Activated T-cell treated with anti-CD3 and anti-CD28 coated beads, Interleukin-2, amount 50 U/mL, for 72 hours (primary cell): Measurements from ENCODE around the gene ZBTB39. TPM values are rescaled to one million over a fixed set of nuclear protein-coding genes. Genes with fewer than 3 reads are reported as not detected.
"Not testable (repeated sequence)": the region's sequence is repeated elsewhere in the genome, so short reads cannot be mapped to it uniquely, and the experiment has no call there.

Experiments used
- ATAC-seq, 2 donors: fragments of 150-1000 bp; cut with Tn5 transposase; replicated peaks in 1 of 2; 2 replicates each; pipeline ENCODE4 v1.10.0; 2021; ENCODE audit warnings: moderate library complexity in 2 of 2, mild to moderate bottlenecking in 1 of 2
- DNase-seq, 2 donors: peaks; one replicate each; pipeline ENCODE4 v3.0.0; 2021 to 2022; ENCODE audit warnings: mixed read lengths in 1 of 2
- H3K27ac Mint-ChIP-seq: one replicate; pipeline ENCODE4 v1.8.0; 2022; ENCODE audit warnings: mild to moderate bottlenecking, moderate library complexity, mixed read lengths
- H3K27me3 Mint-ChIP-seq: one replicate; pipeline ENCODE4 v1.8.0; 2022; ENCODE audit warnings: low read depth, mixed read lengths
- H3K36me3 Mint-ChIP-seq, 2 donors: one replicate each; pipeline ENCODE4 v1.8.0; 2022; ENCODE audit warnings: mixed read lengths in 2 of 2, mild to moderate bottlenecking in 1 of 2; ENCODE audit not compliant: insufficient read depth in 2 of 2
- H3K4me1 Mint-ChIP-seq: one replicate; pipeline ENCODE4 v1.8.0; 2022; ENCODE audit warnings: low read depth, mixed read lengths
- H3K4me3 Mint-ChIP-seq, 2 donors: one replicate each; pipeline ENCODE4 v1.8.0; 2022; ENCODE audit warnings: mild to moderate bottlenecking in 2 of 2, mixed read lengths in 2 of 2, moderate library complexity in 2 of 2
- H3K9me3 Mint-ChIP-seq, 2 donors: one replicate each; pipeline ENCODE4 v1.8.0; 2022; ENCODE audit warnings: mixed read lengths in 2 of 2
- total RNA-seq, 2 donors: library from RNA; stranded (reverse); gene quantifications; one replicate each; pipeline ENCODE4 v1.2.3, GENCODE V29; 2022

The ZBTB39 gene
- total RNA-seq, 2 donors from 2014 or later = 9.7 to 10.3 TPM

DNA sequence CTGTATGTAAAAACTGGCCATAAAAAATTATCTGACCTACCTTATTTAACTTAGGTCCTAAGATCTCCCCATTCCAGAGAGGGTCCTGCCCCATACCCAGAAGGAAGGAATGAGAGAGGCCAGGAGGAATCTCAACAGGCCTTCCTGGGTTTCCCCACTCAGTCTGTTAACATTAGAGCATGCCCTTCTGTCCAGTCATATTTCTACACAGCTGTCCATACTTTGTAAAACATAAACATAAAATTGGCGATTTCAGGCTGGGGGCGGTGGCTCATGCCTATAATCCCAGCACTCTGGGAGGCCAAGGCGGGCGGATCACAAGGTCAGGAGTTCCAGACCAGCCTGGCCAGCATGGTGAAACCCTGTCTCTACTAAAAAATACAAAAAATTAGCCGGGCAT lies 16.0 kb upstream of the ZBTB39 start:
- H3K9me3 Mint-ChIP-seq, H3K4me3 Mint-ChIP-seq, DNase-seq, H3K27me3 Mint-ChIP-seq, ATAC-seq, H3K36me3 Mint-ChIP-seq, H3K27ac Mint-ChIP-seq: not testable (repeated sequence)
- peaks cover 24% of the 10 kb centered on the region for H3K4me1 Mint-ChIP-seq

DNA sequence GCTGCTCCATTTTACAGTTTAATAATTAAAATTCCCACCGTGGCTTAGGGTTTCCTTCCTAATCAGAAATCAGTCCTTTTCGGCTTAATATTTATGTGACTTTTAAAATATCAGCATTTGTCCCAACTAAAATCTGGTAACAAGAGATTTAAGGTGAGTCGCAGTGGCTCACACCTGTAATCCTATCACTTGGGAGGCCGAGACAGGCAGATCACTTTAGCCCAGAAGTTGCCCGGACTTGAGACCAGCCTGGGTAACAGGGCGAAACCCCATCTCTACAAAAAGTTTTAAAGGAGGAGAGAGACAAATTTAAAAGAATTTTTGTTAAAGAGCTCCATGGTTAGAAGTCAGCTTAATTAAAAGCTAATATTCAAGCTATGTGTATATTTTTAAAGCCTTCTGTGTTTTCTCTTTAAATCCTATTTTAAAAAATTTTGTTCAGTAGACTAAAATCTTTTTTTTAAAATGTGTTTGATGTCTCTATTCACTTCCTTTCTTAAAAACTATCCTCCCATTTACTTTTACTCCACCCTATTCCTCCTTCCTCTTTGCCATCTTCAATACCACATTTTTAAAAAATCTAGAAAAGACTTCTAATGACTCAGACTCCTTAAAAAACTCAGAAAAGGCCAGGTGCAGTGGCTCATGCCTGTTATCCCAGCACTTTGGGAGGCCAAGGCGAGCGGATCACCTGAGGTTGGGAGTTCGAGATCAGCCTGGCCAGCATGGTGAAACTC lies 13.8 kb upstream of the ZBTB39 start:
- ATAC-seq (no peak), DNase-seq (no peak)
- H3K4me1 Mint-ChIP-seq = peaks cover 9% of the 10 kb centered on the region
- H3K36me3 Mint-ChIP-seq = no peaks in the 10 kb centered on the region
- no peak overlapping the region for H3K4me3 Mint-ChIP-seq
- H3K27ac Mint-ChIP-seq = no peak overlapping the region
- H3K27me3 Mint-ChIP-seq = no peaks in the 10 kb centered on the region
- no peaks in the 10 kb centered on the region for H3K9me3 Mint-ChIP-seq

DNA sequence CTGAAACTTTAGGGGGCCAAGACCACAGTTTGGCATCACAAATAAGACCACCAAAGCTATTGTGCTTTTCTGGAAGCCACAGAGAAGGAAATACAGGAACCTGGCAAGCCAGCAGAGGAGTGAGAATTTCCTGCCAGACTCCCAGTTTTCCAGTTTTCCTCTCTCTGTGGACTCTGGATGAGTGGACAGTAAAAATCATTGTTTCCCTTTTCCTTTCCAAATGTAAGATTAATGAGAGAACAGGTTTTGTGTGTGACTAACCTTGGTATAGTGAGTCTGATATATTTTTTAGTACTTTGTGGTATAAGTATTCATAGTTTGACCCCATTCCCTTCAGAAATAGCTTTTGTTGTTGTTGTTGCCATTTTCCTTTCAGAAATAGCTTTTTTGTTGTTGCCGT lies 12.6 kb upstream of the ZBTB39 start:
- ATAC-seq (no peak), DNase-seq (no peak)
- H3K27ac Mint-ChIP-seq = no peak overlapping the region
- peaks cover 9% of the 10 kb centered on the region for H3K4me1 Mint-ChIP-seq
- peaks cover 3% of the 10 kb centered on the region for H3K27me3 Mint-ChIP-seq
- no peaks in the 10 kb centered on the region for H3K36me3 Mint-ChIP-seq
- no peaks in the 10 kb centered on the region for H3K9me3 Mint-ChIP-seq
- H3K4me3 Mint-ChIP-seq = no peak overlapping the region

GRCh38 chr12:57018353-57018752 lies 12.0 kb upstream of the ZBTB39 start:
- H3K36me3 Mint-ChIP-seq, H3K9me3 Mint-ChIP-seq, H3K4me3 Mint-ChIP-seq, H3K27ac Mint-ChIP-seq, H3K27me3 Mint-ChIP-seq, DNase-seq, ATAC-seq, H3K4me1 Mint-ChIP-seq: not testable (repeated sequence)

DNA sequence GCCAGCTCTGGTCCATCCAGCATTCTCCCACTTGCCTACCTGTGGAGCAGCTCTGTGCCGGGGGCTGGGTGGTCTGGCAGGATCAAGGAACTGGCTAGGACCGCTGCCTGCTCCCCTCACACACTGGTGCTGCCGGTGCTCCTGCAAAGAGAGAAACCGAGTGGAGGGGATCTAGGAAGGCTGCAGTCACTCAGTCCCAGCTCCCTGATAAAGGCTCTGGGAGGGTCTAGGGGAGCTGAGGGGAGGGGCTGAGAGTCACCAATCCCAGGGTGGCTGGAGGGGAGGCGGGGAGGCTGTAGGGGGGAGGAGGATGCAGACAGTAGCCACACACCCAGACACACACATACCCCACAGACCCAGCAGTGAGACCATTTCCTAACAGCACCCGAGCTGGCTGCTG lies 10.0 kb upstream of the ZBTB39 start, which contains the start of gene TAC3:
Gene TAC3, minus strand, starts transcription at position 182 of the 400 bp plus-strand sequence. CDS start 732 bp downstream, outside the sequence.
- Mint-ChIP-seq H3K4me1 (peaks cover 26% of the 10 kb centered on the region), H3K36me3 (no peaks in the 10 kb centered on the region), H3K27me3 (peaks cover 7% of the 10 kb centered on the region), H3K27ac (no peak within 1 kb of the TSS), H3K4me3 (no peak within 1 kb of the TSS), H3K9me3 (no peaks in the 10 kb centered on the region)
- no peak for ATAC-seq
- DNase-seq = no peak

DNA sequence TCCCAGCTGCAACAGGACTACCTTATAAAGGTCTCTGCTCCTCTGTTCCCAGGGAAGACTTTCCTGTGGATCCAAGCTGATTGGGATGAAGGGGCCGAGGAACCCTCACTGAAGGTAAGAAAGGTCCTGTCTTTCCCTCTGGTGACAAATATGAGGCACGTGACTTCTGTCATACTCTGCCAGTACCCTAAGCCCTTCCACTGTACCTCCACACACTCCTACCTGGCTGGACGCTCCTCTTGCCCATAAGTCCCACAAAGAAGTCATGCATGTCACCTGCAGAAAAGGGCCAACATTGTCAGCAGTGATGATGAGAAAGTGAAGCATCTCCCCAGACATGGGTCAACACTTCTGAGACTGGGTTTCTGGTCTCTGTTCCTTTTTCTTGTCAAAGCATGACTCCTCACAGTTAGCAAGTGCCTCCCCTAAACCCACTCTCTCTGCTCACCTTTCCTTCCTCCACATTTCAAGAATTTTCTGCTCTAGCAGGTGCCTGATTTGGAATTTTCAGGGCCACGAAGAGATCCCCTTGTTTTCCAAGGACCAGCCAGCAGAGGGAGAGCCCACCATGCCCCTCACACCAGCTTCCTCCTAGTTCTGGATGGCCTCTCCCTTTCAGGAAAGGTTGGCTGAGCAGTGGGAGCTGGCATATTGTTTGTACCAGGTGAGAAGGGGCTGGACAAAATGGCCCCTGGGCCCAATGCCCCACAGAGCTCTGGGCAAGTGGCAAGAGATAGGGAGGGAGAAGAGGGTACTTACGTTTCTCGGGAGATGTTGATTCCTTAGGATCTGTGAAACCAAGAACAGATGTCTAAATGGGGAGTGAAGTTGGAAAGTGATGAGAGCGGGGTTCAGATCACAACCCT lies 6.5 kb upstream of the ZBTB39 start:
- Mint-ChIP-seq H3K36me3 (no peaks in the 10 kb centered on the region), H3K4me3 (no peak overlapping the region), H3K27me3 (peaks cover 7% of the 10 kb centered on the region), H3K4me1 (peaks cover 45% of the 10 kb centered on the region), H3K27ac (no peak overlapping the region), H3K9me3 (no peaks in the 10 kb centered on the region)
- DNase-seq = no peak
- ATAC-seq = no peak

DNA sequence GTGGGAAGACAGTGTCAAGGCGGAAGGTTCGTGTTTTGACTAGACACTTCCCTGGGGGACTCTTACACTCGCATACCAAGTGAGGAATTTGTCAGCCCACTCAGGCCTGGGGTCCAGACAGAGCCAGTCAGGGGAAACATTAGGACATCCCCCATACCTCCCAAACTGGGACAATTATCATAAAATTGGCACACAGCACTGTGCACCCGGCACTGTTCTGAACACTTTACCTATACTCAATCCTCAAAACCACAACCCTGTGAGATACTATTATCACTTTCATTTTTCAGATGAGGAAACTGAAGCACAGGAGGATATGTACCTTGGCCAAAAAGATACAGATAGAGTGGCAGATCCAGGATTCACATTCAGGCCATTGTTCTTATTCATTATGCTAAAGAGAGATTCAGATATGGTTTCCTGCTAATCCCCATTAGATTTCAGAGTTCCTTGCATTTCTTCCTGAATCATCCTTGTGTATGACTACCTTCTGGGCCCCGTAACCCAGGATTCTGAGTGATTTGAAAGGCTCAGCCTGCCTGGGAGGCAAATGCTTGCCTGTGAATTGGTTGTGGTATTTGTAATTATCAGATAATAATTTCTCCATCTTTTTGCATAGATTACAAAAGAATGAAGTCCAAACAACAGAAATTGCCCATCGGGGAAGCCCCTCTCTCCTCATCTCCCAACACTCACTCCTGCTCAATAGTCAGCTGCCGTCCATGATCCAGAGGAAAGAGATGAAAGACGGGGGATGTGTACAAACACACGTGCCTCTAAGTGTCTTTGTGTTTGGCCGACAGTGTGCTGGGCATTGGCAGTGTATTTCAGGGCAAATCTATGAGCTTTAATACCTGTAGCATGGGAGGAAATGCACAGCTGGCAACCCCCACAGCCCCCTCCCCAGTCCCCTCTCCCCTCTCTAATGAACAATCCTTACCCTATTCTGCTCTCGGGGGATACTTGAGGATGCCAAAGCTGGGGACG lies 5.4 kb upstream of the ZBTB39 start:
- no peaks in the 10 kb centered on the region for H3K9me3 Mint-ChIP-seq
- H3K27me3 Mint-ChIP-seq = peaks cover 7% of the 10 kb centered on the region
- ATAC-seq (peak; percentile 76 to 85), DNase-seq (peak in 1 of 2 donors; percentile 14)
- peak overlapping the region; percentile 55 to 62 for H3K4me3 Mint-ChIP-seq
- H3K4me1 Mint-ChIP-seq = peaks cover 56% of the 10 kb centered on the region
- H3K27ac Mint-ChIP-seq = peak overlapping the region; percentile 41
- H3K36me3 Mint-ChIP-seq = no peaks in the 10 kb centered on the region

DNA sequence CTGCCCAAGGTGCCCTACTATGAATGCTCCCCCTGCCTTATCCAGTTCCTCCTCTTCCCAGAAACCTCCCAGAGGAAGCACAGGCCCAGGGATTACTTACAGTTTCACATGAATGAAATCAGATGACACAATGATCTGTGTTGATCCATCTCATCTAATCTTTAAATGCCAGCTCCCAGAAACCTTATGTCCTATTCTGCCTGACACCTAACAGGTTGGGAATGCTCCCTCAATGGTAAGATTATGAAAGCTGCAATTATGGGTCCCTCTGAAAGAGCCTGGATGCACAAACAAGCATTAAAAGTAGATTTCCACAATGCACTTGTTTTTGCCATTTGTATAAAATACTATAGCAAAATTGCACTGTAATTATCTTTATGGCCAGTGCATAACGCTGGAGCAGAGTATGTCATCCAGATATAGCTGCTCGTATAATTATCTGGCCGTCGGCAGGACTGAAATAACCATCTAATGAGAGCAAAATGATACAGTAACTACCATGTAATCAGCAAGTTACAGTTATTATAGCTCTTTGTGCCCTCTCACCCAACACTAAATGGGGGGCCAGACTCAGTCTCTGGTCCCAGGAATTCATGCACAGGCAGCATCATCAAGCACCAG lies 4.4 kb upstream of the ZBTB39 start:
- Mint-ChIP-seq H3K36me3 (no peaks in the 10 kb centered on the region), H3K9me3 (no peaks in the 10 kb centered on the region), H3K4me3 (peak overlapping the region; percentile 55 to 62), H3K27ac (no peak overlapping the region), H3K27me3 (peaks cover 7% of the 10 kb centered on the region), H3K4me1 (peaks cover 60% of the 10 kb centered on the region)
- DNase-seq (no peak), ATAC-seq (no peak)

DNA sequence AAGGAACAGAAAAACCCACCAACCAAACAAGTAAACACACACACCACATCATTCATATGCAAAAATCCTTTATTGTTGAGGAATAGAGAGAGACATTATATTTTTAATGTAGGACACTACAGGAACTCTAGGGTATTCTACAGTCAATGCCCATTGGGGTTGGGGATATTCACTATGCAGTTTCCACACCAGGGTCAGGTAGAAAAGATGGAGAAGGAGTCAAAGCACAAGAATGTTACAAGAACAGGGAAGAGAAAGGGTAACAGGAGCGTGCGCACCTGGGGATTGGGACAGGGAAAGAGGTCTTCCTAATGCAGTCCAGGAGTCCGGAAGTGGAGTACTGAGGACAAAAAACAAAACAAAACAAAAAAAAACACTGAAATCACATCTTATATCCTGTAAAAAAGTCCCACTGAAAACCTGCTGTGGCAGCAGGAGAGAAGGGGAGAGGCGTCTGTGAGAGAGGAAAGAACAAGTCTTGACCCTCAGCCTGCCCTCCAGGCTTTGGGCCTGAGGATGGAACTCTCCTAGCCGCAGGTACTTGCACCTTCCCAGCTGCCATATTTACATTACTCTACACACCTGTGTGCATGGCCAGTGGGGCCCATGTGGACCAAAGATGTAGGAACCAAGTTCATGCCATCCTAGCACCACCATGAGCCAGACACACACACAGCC lies 3.7 kb upstream of the ZBTB39 start:
- ATAC-seq (no peak), DNase-seq (no peak)
- Mint-ChIP-seq H3K4me1 (peaks cover 67% of the 10 kb centered on the region), H3K27ac (no peak overlapping the region), H3K27me3 (peaks cover 7% of the 10 kb centered on the region), H3K36me3 (no peaks in the 10 kb centered on the region), H3K9me3 (no peaks in the 10 kb centered on the region), H3K4me3 (no peak overlapping the region)

GRCh38 chr12:57008178-57008577 lies 1.8 kb upstream of the ZBTB39 start:
- ATAC-seq (peak; percentile 20 to 24), DNase-seq (peak in 1 of 2 donors; percentile 10)
- no peaks in the 10 kb centered on the region for H3K9me3 Mint-ChIP-seq
- H3K27ac Mint-ChIP-seq = no peak overlapping the region
- H3K36me3 Mint-ChIP-seq = peaks cover 2 to 10% of the 10 kb centered on the region in 2 donors
- H3K4me1 Mint-ChIP-seq = peaks cover 77% of the 10 kb centered on the region
- peak overlapping the region in 1 of 2 donors; percentile 12 for H3K4me3 Mint-ChIP-seq
- H3K27me3 Mint-ChIP-seq = no peaks in the 10 kb centered on the region

DNA sequence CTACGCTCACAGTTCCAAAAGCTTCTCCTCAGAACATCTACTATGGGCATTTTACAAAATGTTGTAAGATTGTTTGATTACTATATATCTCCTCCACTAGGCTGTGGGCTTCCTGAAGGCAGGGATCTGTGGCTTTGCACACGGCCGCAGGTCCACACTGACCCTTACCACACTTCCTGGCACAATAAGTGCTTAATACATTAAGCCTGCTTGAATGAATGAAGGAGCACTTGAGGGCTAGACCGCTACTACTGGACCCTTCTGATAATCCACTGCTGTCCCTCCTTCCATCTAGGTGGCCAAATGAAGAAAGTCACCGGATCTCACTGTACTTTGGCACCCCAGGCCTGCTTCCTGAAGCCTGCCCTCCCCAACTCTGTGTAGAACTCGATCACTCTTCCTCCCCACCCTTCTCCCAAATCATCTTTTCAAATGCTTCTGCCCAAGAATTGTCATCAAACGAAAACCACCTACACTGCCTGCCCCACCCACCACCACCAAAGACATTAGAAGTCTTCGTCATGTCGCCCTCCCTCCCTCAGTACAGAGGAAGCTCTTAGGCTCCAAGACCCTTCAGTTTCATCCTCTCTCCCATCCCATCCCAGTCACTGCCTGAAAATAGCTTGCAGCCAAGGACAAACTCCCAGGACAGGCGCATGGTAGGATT lies 596 bp upstream of the ZBTB39 start:
- Mint-ChIP-seq H3K4me1 (peaks cover 68% of the 10 kb centered on the region), H3K27me3 (no peaks in the 10 kb centered on the region), H3K4me3 (peak overlapping the region; percentile 84 to 90), H3K9me3 (no peaks in the 10 kb centered on the region), H3K36me3 (peaks cover 2 to 18% of the 10 kb centered on the region in 2 donors), H3K27ac (peak overlapping the region; percentile 95)
- no peak for ATAC-seq
- peak in 1 of 2 donors; percentile 27 for DNase-seq
